IMR-90 (cell line): ENCODE measurements around the gene CUTC. TPM values are rescaled to one million over a fixed set of nuclear protein-coding genes. Genes with fewer than 3 reads are reported as not detected.

ENCODE experiments used
- ATAC-seq: fragments of 200-7000 bp; cut with Tn5 transposase; 2 replicates; pipeline ENCODE4 v1.9.1; 2020; ENCODE audit warnings: low read depth, mild to moderate bottlenecking, moderate library complexity
- BruUV-seq: library from RNA; stranded (reverse); fragments of 400-500 nt; replicated peaks from 2 replicates; lab custom pipeline; 2021; lab: Mats Ljungman, UMichigan
- CTCF ChIA-PET: fragments of 300-600 bp; formaldehyde crosslinking; extraction: SDS; loops from one replicate; lab custom pipeline; 2021; ENCODE audit warnings: antibody characterized with exemption; lab: Yijun Ruan, JAX
- POLR2A ChIA-PET: fragments of 300-600 bp; sonication (Branson Sonifier 250); formaldehyde crosslinking; loops from one replicate; lab custom pipeline; 2022; ENCODE audit warnings: antibody characterized with exemption; ENCODE audit not compliant: unreplicated experiment; lab: Charles Lee
- DNase-seq: peaks from one replicate; pipeline ENCODE4 v3.0.0; 2013
- H2AFZ ChIP-seq: replicated peaks from 2 replicates; pipeline ENCODE3; 2013; ENCODE audit warnings: low read length, mild to moderate bottlenecking; ENCODE audit not compliant: poor library complexity
- H2AK5ac ChIP-seq: 2 replicates; pipeline ENCODE4 v1.6.1; 2013; ENCODE audit warnings: low read depth, low read length, inconsistent platforms
- H2AK9ac ChIP-seq: replicated peaks from 2 replicates; pipeline ENCODE3; 2013; ENCODE audit warnings: mild to moderate bottlenecking, low read depth, low read length, moderate library complexity; ENCODE audit not compliant: poor library complexity
- H2BK120ac ChIP-seq: 2 replicates; pipeline ENCODE4 v1.6.1; 2013; ENCODE audit warnings: low read depth, low read length, inconsistent platforms
- H2BK15ac ChIP-seq: 3 replicates; pipeline ENCODE4 v1.6.1; 2013; ENCODE audit warnings: low read depth, low read length, inconsistent platforms
- H2BK20ac ChIP-seq: 2 replicates; pipeline ENCODE4 v1.6.1; 2013; ENCODE audit warnings: low read depth, mild to moderate bottlenecking, inconsistent platforms, low read length, moderate library complexity
- H2BK5ac ChIP-seq: 2 replicates; pipeline ENCODE4 v1.6.1; 2013; ENCODE audit warnings: mild to moderate bottlenecking, low read depth, low read length, inconsistent platforms; ENCODE audit not compliant: poor library complexity, severe bottlenecking
- H3K14ac ChIP-seq: replicated peaks from 2 replicates; pipeline ENCODE4 v1.6.1; 2013; ENCODE audit warnings: low read depth, low read length, inconsistent platforms
- H3K18ac ChIP-seq: 2 replicates; pipeline ENCODE4 v1.6.1; 2013; ENCODE audit warnings: low read depth, low read length, control low read depth
- H3K23ac ChIP-seq: 2 replicates; pipeline ENCODE4 v1.6.1; 2013; ENCODE audit warnings: low read depth, low read length, inconsistent platforms
- H3K27ac ChIP-seq: 2 replicates; pipeline ENCODE4 v1.5.1; 2013; ENCODE audit warnings: mild to moderate bottlenecking, control low read depth, low read length; ENCODE audit not compliant: insufficient read depth
- H3K27me3 ChIP-seq: 2 replicates; pipeline ENCODE4 v1.6.1; 2013; ENCODE audit warnings: low read length; ENCODE audit not compliant: control insufficient read depth, insufficient read depth
- H3K36me3 ChIP-seq: 2 replicates; pipeline ENCODE4 v1.6.1; 2013; ENCODE audit warnings: low read length, mixed read lengths; ENCODE audit not compliant: control insufficient read depth, insufficient read depth
- H3K4ac ChIP-seq: 2 replicates; pipeline ENCODE4 v1.6.1; 2013; ENCODE audit warnings: low read depth, low read length, inconsistent platforms
- H3K4me1 ChIP-seq: 2 replicates; pipeline ENCODE4 v1.6.1; 2013; ENCODE audit warnings: low read length, mixed read lengths; ENCODE audit not compliant: control insufficient read depth, insufficient read depth
- H3K4me2 ChIP-seq: 2 replicates; pipeline ENCODE4 v1.6.1; 2013; ENCODE audit warnings: low read depth, mild to moderate bottlenecking, control low read depth, low read length, moderate library complexity
- H3K4me3 ChIP-seq: 2 replicates; pipeline ENCODE4 v1.5.1; 2013; ENCODE audit warnings: low read depth, mild to moderate bottlenecking, control low read depth, low read length, moderate library complexity; ENCODE audit not compliant: insufficient read depth
- H3K56ac ChIP-seq: 2 replicates; pipeline ENCODE4 v1.6.1; 2013; ENCODE audit warnings: low read length, inconsistent platforms; ENCODE audit not compliant: insufficient read depth; ENCODE audit errors: extremely low read depth
- H3K79me1 ChIP-seq, 2 experiments: 2 replicates each; pipeline ENCODE4 v1.6.1; 2013; ENCODE audit warnings: low read length in 2 of 2, inconsistent platforms in 1 of 2, low read depth in 1 of 2
- H3K9ac ChIP-seq: 2 replicates; pipeline ENCODE4 v1.6.1; 2013; ENCODE audit warnings: low read depth, low read length, control low read depth
- H3K9me1 ChIP-seq: 2 replicates; pipeline ENCODE4 v1.6.1; 2013; ENCODE audit warnings: low read length, inconsistent platforms; ENCODE audit not compliant: insufficient read depth
- H3K9me3 ChIP-seq: 2 replicates; pipeline ENCODE4 v1.6.1; 2013; ENCODE audit warnings: low read length; ENCODE audit not compliant: control insufficient read depth, insufficient read depth
- H4K20me1 ChIP-seq: 2 replicates; pipeline ENCODE4 v1.6.1; 2013; ENCODE audit warnings: low read length, inconsistent platforms; ENCODE audit not compliant: insufficient read depth
- H4K5ac ChIP-seq: 2 replicates; pipeline ENCODE4 v1.6.1; 2013; ENCODE audit warnings: mild to moderate bottlenecking, low read depth, low read length, control low read depth
- H4K8ac ChIP-seq, 2 experiments: 2 replicates each; pipeline ENCODE4 v1.6.1; 2013; ENCODE audit warnings: low read depth in 2 of 2, low read length in 2 of 2, control low read depth in 1 of 2, inconsistent platforms in 1 of 2
- H4K91ac ChIP-seq: 2 replicates; pipeline ENCODE4 v1.6.1; 2013; ENCODE audit warnings: low read depth, low read length, inconsistent platforms; ENCODE audit not compliant: insufficient read depth
- CEBPB ChIP-seq: IDR thresholded peaks from 2 replicates; pipeline ENCODE4 v1.6.1; 2012; ENCODE audit warnings: low read depth, low read length, improper control_type of control experiment
- CHD1 ChIP-seq: IDR thresholded peaks from 2 replicates; pipeline ENCODE4 v1.6.1; 2012; ENCODE audit warnings: low read depth, low read length, improper control_type of control experiment
- ELK1 ChIP-seq: fragments of 150-350 bp; IDR thresholded peaks from 2 replicates; pipeline ENCODE4 v1.6.1; 2016; ENCODE audit warnings: low read depth, mild to moderate bottlenecking, low read length, moderate library complexity, borderline replicate concordance
- FOS ChIP-seq: fragments of 150-350 bp; IDR thresholded peaks from 2 replicates; pipeline ENCODE4 v1.6.1; 2016; ENCODE audit warnings: low read depth, low read length
- MAFK ChIP-seq: IDR thresholded peaks from 2 replicates; pipeline ENCODE4 v1.6.1; 2012; ENCODE audit warnings: low read depth, low read length, improper control_type of control experiment
- MAZ ChIP-seq: IDR thresholded peaks from 2 replicates; pipeline ENCODE4 v1.6.1; 2012; ENCODE audit warnings: low read depth, mild to moderate bottlenecking, low read length, improper control_type of control experiment, moderate library complexity, borderline replicate concordance
- MXI1 ChIP-seq: IDR thresholded peaks from 2 replicates; pipeline ENCODE4 v1.6.1; 2012; ENCODE audit warnings: low read depth, mild to moderate bottlenecking, low read length, moderate library complexity, borderline replicate concordance
- NFE2L2 ChIP-seq: fragments of 150-350 bp; IDR thresholded peaks from 2 replicates; pipeline ENCODE4 v1.6.1; 2016; ENCODE audit warnings: low read depth, mild to moderate bottlenecking, low read length
- RAD21 ChIP-seq: IDR thresholded peaks from 2 replicates; pipeline ENCODE4 v1.6.1; 2012; ENCODE audit warnings: low read length, improper control_type of control experiment
- RFX5 ChIP-seq: IDR thresholded peaks from 2 replicates; pipeline ENCODE4 v1.8.0; 2012; ENCODE audit warnings: low read depth, mild to moderate bottlenecking, low read length, moderate library complexity
- SMC3 ChIP-seq: fragments of 150-350 bp; IDR thresholded peaks from 2 replicates; pipeline ENCODE4 v1.6.1; 2016; ENCODE audit warnings: low read depth, mild to moderate bottlenecking, antibody characterized with exemption, low read length, moderate library complexity
- WGBS, 2 experiments: methylation state at CpG; one replicate each; pipeline versions ENCODE4 v1.1.5 to v1.1.7; 2013; ENCODE audit warnings: missing lambda C conversion rate in 2 of 2; ENCODE audit not compliant: insufficient read length in 1 of 2; ENCODE audit errors: extremely low coverage in 2 of 2; 5-methylcytosine and 5-hydroxymethylcytosine counted together
- dilution Hi-C: fragments of 300-500 bp; cut with HindIII; formaldehyde crosslinking; loops from one replicate; pipeline ENCODE4 v1.14.3; 2018; ENCODE audit warnings: low sequenced_read_pairs; ENCODE audit not compliant: unreplicated experiment
- in situ Hi-C: fragments of 300-500 bp; cut with MboI; formaldehyde crosslinking; loops from 3 replicates; pipeline ENCODE4 v1.14.3; 2019; ENCODE audit warnings: low sequenced_read_pairs, inconsistent platforms, mixed read lengths
- intact Hi-C: fragments of 100-400 bp; cut with micrococcal nuclease; formaldehyde crosslinking; loops from 2 replicates; pipeline ENCODE4 v1.10.0; 2022
- polyA plus RNA-seq, 3 experiments: library from polyadenylated mRNA; depleted of rRNA; stranded (reverse); fragments of >200 nt; gene quantifications; 2 replicates each; pipeline ENCODE4 v1.2.3, GENCODE V29; 2012; ENCODE audit warnings: low replicate concordance in 1 of 3
- total RNA-seq: library from RNA; depleted of rRNA; stranded (reverse); fragments of >200 nt; gene quantifications from 2 replicates; pipeline ENCODE4 v1.2.3, GENCODE V29; 2012

The CUTC gene
- total and polyA plus RNA-seq, 2 of the 4 experiments (the other 2 are of a cell fraction) = 7.0 to 10.2 TPM

DNA sequence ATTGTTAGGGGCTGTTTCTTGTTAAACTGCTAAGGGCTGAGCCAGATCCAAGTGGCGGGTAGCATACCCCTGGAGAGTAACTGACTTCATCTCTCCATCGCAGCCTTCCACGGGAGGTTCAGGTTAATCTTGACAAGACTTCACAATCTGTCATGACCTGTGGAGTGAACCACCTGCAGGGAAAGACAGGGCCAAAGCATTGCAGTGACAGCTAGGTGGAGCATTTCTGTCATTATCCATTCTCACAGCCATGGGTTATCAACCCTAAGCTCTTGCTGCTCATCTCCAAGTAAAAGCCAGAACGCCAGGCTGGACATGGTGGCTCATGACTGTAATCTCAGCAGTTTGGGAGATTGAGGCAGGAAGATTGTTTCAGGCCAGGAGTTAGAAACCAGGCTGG is 67.6 kb downstream of the CUTC start:
- Histone ChIP-seq H3K14ac (no peak overlapping the region), H2AFZ (no peak overlapping the region), H3K18ac (no peak overlapping the region), H2BK5ac (no peak overlapping the region), H3K36me3 (no peaks in the 10 kb centered on the region), H3K4me2 (no peak overlapping the region), H4K5ac (no peak overlapping the region), H2BK20ac (no peak overlapping the region), H3K4me3 (no peak overlapping the region), H3K9me3 (no peaks in the 10 kb centered on the region), H3K4me1 (no peaks in the 10 kb centered on the region), H3K79me1 (no peaks in the 10 kb centered on the region), H3K4ac (no peak overlapping the region), H4K20me1 (no peaks in the 10 kb centered on the region), H3K9me1 (no peaks in the 10 kb centered on the region), H2AK5ac (no peak overlapping the region), H2BK120ac (no peak overlapping the region), H3K9ac (no peak overlapping the region), H4K91ac (no peak overlapping the region), H2AK9ac (no peak overlapping the region), H3K23ac (no peak overlapping the region), H4K8ac (no peak overlapping the region), H3K27ac (no peak overlapping the region), H3K56ac (no peak overlapping the region), H3K27me3 (no peaks in the 10 kb centered on the region), H2BK15ac (no peak overlapping the region)
- in situ Hi-C loops = no loop called here
- DNase-seq (no peak), ATAC-seq (no peak)
- BruUV-seq = no TSS peak
- TF ChIP-seq MAZ = no peak
- TF ChIP-seq CHD1 = no peak
- no peak for TF ChIP-seq NFE2L2
- TF ChIP-seq MXI1 = no peak
- no peak for TF ChIP-seq MAFK
- no peak for TF ChIP-seq ELK1
- no peak for TF ChIP-seq CEBPB
- TF ChIP-seq RAD21 = no peak
- no peak for TF ChIP-seq SMC3
- no peak for TF ChIP-seq RFX5
- TF ChIP-seq FOS = no peak
- POLR2A ChIA-PET = no interaction called here
- WGBS, 2 experiments = no CpG with 5 or more reads among the region's 4 CpGs
- CTCF ChIA-PET = interaction anchor here (2.3 kb wide), 1 partner anchor 46 kb away, joined by 6 read pairs; no protein-coding TSS in a partner anchor
- dilution Hi-C loops = no loop called here
- intact Hi-C loops = no loop called here
